ENCODE measurements around the gene NKX1-2.

NKX1-2 gene

GRCh38 chr10:124450783-124451057 lies 885 bp upstream of the NKX1-2 start:
- H3K4me3 ChIP-seq (replicated peaks; ENCODE audit: insufficient read depth, low read length), result no peak overlapping the region
- no peak for DNase-seq (ENCODE audit: low read depth in 1 of 2, low spot score in 1 of 2)
- no peak overlapping the region for H3K27ac ChIP-seq (replicated peaks)
- TF ChIP-seq REST (IDR thresholded peaks at IDR 0.05; ENCODE audit: insufficient replicate concordance, low read depth), result no peak
- no peak for TF ChIP-seq CTCF (IDR thresholded peaks at IDR 0.05; ENCODE audit: insufficient read depth, low read length)
- no peak for TF ChIP-seq SPI1 (IDR thresholded peaks at IDR 0.05; ENCODE audit: borderline replicate concordance, low read depth)
- TF ChIP-seq GABPA (IDR thresholded peaks at IDR 0.05; ENCODE audit: low read depth), result no peak
- no peak for TF ChIP-seq POLR2AphosphoS5 (IDR thresholded peaks at IDR 0.05; ENCODE audit: low read depth)
- H3K27me3 ChIP-seq (ENCODE audit: insufficient read depth, poor library complexity, severe bottlenecking), result peaks cover 73% of the 10 kb centered on the region

GRCh38 chr10:124449170-124450011 lies 444 bp downstream of the NKX1-2 start:
- H3K27ac ChIP-seq (replicated peaks), result no peak overlapping the region
- no peak for DNase-seq (ENCODE audit: low read depth in 1 of 2, low spot score in 1 of 2)
- peaks cover 80% of the 10 kb centered on the region for H3K27me3 ChIP-seq (ENCODE audit: insufficient read depth, poor library complexity, severe bottlenecking)
- TF ChIP-seq SPI1 (IDR thresholded peaks at IDR 0.05; ENCODE audit: borderline replicate concordance, low read depth), result no peak
- no peak for TF ChIP-seq POLR2AphosphoS5 (IDR thresholded peaks at IDR 0.05; ENCODE audit: low read depth)
- no peak for TF ChIP-seq GABPA (IDR thresholded peaks at IDR 0.05; ENCODE audit: low read depth)
- TF ChIP-seq REST (IDR thresholded peaks at IDR 0.05; ENCODE audit: insufficient replicate concordance, low read depth), result no peak
- no peak for TF ChIP-seq CTCF (IDR thresholded peaks at IDR 0.05; ENCODE audit: insufficient read depth, low read length)
- no peak overlapping the region for H3K4me3 ChIP-seq (replicated peaks; ENCODE audit: insufficient read depth, low read length)

DNA sequence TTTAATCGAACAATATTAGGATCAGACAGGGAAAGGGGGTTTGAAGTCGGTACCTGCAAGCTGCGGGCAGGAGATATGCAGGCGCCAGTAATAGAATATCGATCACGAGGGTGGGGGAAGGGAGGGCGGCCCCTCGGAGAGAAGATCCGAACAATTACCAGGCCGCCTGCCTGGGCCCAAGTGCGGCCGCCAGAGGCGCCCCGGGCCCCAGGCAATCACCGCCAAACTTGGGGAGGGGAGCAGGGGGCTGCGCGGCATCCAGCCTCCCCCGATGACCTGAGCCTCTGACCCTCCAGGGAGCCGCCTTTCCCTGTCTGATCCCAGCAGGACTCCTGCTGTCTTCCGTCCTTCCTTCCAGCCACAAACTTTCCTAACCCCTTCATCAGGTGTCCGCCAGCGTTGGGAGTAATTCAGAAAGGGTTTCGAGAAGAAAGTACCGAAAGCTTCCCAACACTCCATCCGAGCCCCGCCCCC lies 1.1 kb downstream of the NKX1-2 start:
- Histone ChIP-seq H3K4me3 (replicated peaks; ENCODE audit: insufficient read depth, low read length) (no peak overlapping the region), H3K27ac (replicated peaks) (no peak overlapping the region), H3K27me3 (ENCODE audit: insufficient read depth, poor library complexity, severe bottlenecking) (peaks cover 78% of the 10 kb centered on the region)
- TF ChIP-seq SPI1 (IDR thresholded peaks at IDR 0.05; ENCODE audit: borderline replicate concordance, low read depth), result no peak
- TF ChIP-seq REST (IDR thresholded peaks at IDR 0.05; ENCODE audit: insufficient replicate concordance, low read depth), result no peak
- no peak for TF ChIP-seq POLR2AphosphoS5 (IDR thresholded peaks at IDR 0.05; ENCODE audit: low read depth)
- TF ChIP-seq GABPA (IDR thresholded peaks at IDR 0.05; ENCODE audit: low read depth), result no peak
- no peak for TF ChIP-seq CTCF (IDR thresholded peaks at IDR 0.05; ENCODE audit: insufficient read depth, low read length)
- DNase-seq (ENCODE audit: low read depth in 1 of 2, low spot score in 1 of 2), result no peak

Data from HL-60 (cell line).